CD4-positive, alpha-beta T cell (primary cell): Measurements from ENCODE around the gene IQCH. TPM values are rescaled to one million over a fixed set of nuclear protein-coding genes. Genes with fewer than 3 reads are reported as not detected.

ENCODE experiments used
- ATAC-seq: fragments of 200-7000 bp; cut with Tn5 transposase; one replicate; pipeline ENCODE4 v1.10.0; 2022; ENCODE audit warnings: mild to moderate bottlenecking; ENCODE audit not compliant: poor library complexity
- CTCF ChIA-PET: fragments of 350-600 bp; sonication (Branson Sonifier 250); formaldehyde crosslinking; loops from one replicate; lab custom pipeline; 2021; ENCODE audit warnings: antibody characterized with exemption, inconsistent platforms; lab: Charles Lee
- POLR2A ChIA-PET: fragments of 350-600 bp; sonication (Branson Sonifier 250); formaldehyde crosslinking; loops from one replicate; lab custom pipeline; 2021; ENCODE audit warnings: antibody characterized with exemption, inconsistent platforms; lab: Charles Lee
- DNase-seq, 14 experiments: peaks; one replicate each; pipeline ENCODE4 v3.0.0-alpha.2; 2013 to 2020; ENCODE audit warnings: mixed read lengths in 2 of 14
- H3K27ac ChIP-seq, 2 donors: one replicate each; pipeline versions ENCODE4 v1.5.1 to v1.7.0; 2013; ENCODE audit warnings: low read length in 2 of 2, low read depth in 1 of 2, mild to moderate bottlenecking in 1 of 2
- H3K27me3 ChIP-seq, 2 experiments: 1 replicate in 1 of 2; 2 replicates in 1 of 2; pipeline versions ENCODE4 v1.6.1 to v1.7.0; 2013; ENCODE audit warnings: low read length in 2 of 2, control low read depth in 1 of 2, mild to moderate bottlenecking in 1 of 2, moderate library complexity in 1 of 2; ENCODE audit not compliant: insufficient read depth in 2 of 2, control insufficient read depth in 1 of 2
- H3K36me3 ChIP-seq: one replicate; pipeline ENCODE4 v1.6.1; 2013; ENCODE audit warnings: low read length, control low read depth; ENCODE audit not compliant: insufficient read depth
- H3K4me1 ChIP-seq: one replicate; pipeline ENCODE4 v1.6.1; 2013; ENCODE audit warnings: low read length, control low read depth; ENCODE audit not compliant: insufficient read depth
- H3K4me3 ChIP-seq: one replicate; pipeline ENCODE4 v1.5.1; 2013; ENCODE audit warnings: mild to moderate bottlenecking, low read length, moderate library complexity
- H3K9me3 ChIP-seq, 2 experiments: 1 replicate in 1 of 2; 2 replicates in 1 of 2; pipeline versions ENCODE4 v1.6.1 to v1.7.0; 2013; ENCODE audit warnings: low read length in 2 of 2, mild to moderate bottlenecking in 2 of 2, control low read depth in 1 of 2, moderate library complexity in 1 of 2; ENCODE audit not compliant: control insufficient read depth in 1 of 2, insufficient read depth in 1 of 2
- H3K27ac Mint-ChIP-seq: one replicate; pipeline ENCODE4 v1.8.0; 2020; ENCODE audit warnings: mixed read lengths
- H3K27me3 Mint-ChIP-seq: one replicate; pipeline ENCODE4 v1.8.0; 2021; ENCODE audit warnings: mixed read lengths
- H3K36me3 Mint-ChIP-seq: one replicate; pipeline ENCODE4 v1.8.0; 2021; ENCODE audit warnings: low read depth, mixed read lengths
- H3K4me1 Mint-ChIP-seq: one replicate; pipeline ENCODE4 v1.8.0; 2021; ENCODE audit warnings: low read depth, mixed read lengths
- H3K4me3 Mint-ChIP-seq: one replicate; pipeline ENCODE4 v1.8.0; 2020; ENCODE audit warnings: mild to moderate bottlenecking, mixed read lengths
- H3K9me3 Mint-ChIP-seq: one replicate; pipeline ENCODE4 v1.8.0; 2020; ENCODE audit warnings: mixed read lengths
- intact Hi-C, 2 experiments: fragments of 100-400 bp; cut with DNase I in 1 of 2; cut with micrococcal nuclease in 1 of 2; formaldehyde crosslinking; loops; one replicate each; pipeline versions ENCODE4 v1.15.1 to v1.9.0; 2023 to 2025; cut with DNase I, micrococcal nuclease
- total RNA-seq, 174 experiments: library from RNA in 2 of 174; stranded (reverse) in 2 of 174; gene quantifications; one replicate each; pipeline ENCODE4 v1.2.3 and lab custom pipeline; 2021 to 2026
- TF ChIP-seq, protein P1 (sequence below): fragments of 200-600 bp; IDR thresholded peaks from one replicate; pipeline ENCODE4 v1.8.0; 2022; ENCODE audit warnings: antibody characterized with exemption, mild to moderate bottlenecking

IQCH gene
- total RNA-seq, 2 experiments from 2014 or later = 0.85 to 1.3 TPM

DNA sequence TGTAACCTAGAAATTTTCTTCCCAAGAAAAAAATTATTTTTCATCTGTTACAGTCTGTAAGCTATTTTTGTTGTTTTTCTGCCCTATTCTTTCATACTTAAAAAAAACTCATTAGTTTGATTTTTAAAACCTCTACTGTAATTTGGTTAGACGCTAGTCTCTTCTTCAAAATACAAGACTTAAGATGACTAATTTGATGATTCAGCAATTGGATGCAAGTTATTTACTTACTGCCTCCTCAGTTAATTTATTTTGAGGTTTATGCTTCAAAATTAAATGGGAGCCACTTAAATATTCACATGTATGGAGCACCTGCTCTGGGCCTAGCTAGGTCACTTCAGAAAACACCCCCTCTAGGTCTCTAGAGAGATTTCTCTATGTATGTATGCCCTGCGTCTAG lies 132.4 kb downstream of the IQCH start:
- H3K27ac Mint-ChIP-seq = no peak overlapping the region
- no peaks in the 10 kb centered on the region for H3K4me1 ChIP-seq
- DNase-seq (no peak), ATAC-seq (no peak)
- intact Hi-C loops = no loop called here
- H3K36me3 ChIP-seq = no peaks in the 10 kb centered on the region
- H3K9me3 ChIP-seq = no peaks in the 10 kb centered on the region
- no peak overlapping the region for H3K27ac ChIP-seq
- no peaks in the 10 kb centered on the region for H3K4me1 Mint-ChIP-seq
- no peaks in the 10 kb centered on the region for H3K27me3 ChIP-seq
- ChIA-PET POLR2A (no interaction called here), CTCF (no interaction called here)
- TF ChIP-seq, protein P1, sequence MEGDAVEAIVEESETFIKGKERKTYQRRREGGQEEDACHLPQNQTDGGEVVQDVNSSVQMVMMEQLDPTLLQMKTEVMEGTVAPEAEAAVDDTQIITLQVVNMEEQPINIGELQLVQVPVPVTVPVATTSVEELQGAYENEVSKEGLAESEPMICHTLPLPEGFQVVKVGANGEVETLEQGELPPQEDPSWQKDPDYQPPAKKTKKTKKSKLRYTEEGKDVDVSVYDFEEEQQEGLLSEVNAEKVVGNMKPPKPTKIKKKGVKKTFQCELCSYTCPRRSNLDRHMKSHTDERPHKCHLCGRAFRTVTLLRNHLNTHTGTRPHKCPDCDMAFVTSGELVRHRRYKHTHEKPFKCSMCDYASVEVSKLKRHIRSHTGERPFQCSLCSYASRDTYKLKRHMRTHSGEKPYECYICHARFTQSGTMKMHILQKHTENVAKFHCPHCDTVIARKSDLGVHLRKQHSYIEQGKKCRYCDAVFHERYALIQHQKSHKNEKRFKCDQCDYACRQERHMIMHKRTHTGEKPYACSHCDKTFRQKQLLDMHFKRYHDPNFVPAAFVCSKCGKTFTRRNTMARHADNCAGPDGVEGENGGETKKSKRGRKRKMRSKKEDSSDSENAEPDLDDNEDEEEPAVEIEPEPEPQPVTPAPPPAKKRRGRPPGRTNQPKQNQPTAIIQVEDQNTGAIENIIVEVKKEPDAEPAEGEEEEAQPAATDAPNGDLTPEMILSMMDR = no peak
- H3K27me3 Mint-ChIP-seq = peaks cover 4% of the 10 kb centered on the region
- H3K4me3 ChIP-seq = no peak overlapping the region
- no peaks in the 10 kb centered on the region for H3K36me3 Mint-ChIP-seq
- H3K9me3 Mint-ChIP-seq = no peaks in the 10 kb centered on the region
- H3K4me3 Mint-ChIP-seq = no peak overlapping the region

GRCh38 chr15:67389975-67390374 lies 135.4 kb downstream of the IQCH start:
- peaks cover 5% of the 10 kb centered on the region for H3K27me3 Mint-ChIP-seq
- H3K4me3 Mint-ChIP-seq = no peak overlapping the region
- POLR2A ChIA-PET = no interaction called here
- TF ChIP-seq, protein P1 = no peak
- H3K9me3 Mint-ChIP-seq = no peaks in the 10 kb centered on the region
- no peaks in the 10 kb centered on the region for H3K36me3 Mint-ChIP-seq
- Histone ChIP-seq H3K9me3 (no peaks in the 10 kb centered on the region), H3K4me1 (no peaks in the 10 kb centered on the region), H3K4me3 (no peak overlapping the region), H3K36me3 (no peaks in the 10 kb centered on the region), H3K27ac (no peak overlapping the region), H3K27me3 (no peaks in the 10 kb centered on the region)
- H3K27ac Mint-ChIP-seq = no peak overlapping the region
- DNase-seq (no peak), ATAC-seq (no peak)
- CTCF ChIA-PET = no interaction called here
- no peaks in the 10 kb centered on the region for H3K4me1 Mint-ChIP-seq
- intact Hi-C loops = no loop called here

- Histone ChIP-seq H3K27me3 (no peaks in the 10 kb centered on the region), H3K27ac (no peak overlapping the region), H3K36me3 (no peaks in the 10 kb centered on the region), H3K4me1 (no peaks in the 10 kb centered on the region), H3K9me3 (no peaks in the 10 kb centered on the region), H3K4me3 (no peak overlapping the region)
- DNase-seq = no peak
- ATAC-seq = no peak
- TF ChIP-seq, protein P1 = no peak
- CTCF ChIA-PET = no interaction called here
- no peak overlapping the region for H3K27ac Mint-ChIP-seq
- no peak overlapping the region for H3K4me3 Mint-ChIP-seq
- peaks cover 5% of the 10 kb centered on the region for H3K27me3 Mint-ChIP-seq
- POLR2A ChIA-PET = no interaction called here
- no peaks in the 10 kb centered on the region for H3K4me1 Mint-ChIP-seq
- no peaks in the 10 kb centered on the region for H3K9me3 Mint-ChIP-seq
- no peaks in the 10 kb centered on the region for H3K36me3 Mint-ChIP-seq
- intact Hi-C loops = no loop called here
Measured at GRCh38 chr15:67394873-67395639, 140.5 kb downstream of the IQCH start.
